NCI-H748 treated with DMSO at 0.1 percent for 48 hours (cell line): Measurements from ENCODE around the gene CMTM2.
A peak's percentile ranks its signal among the peaks of the same experiment; 100 is the strongest.
"Not testable (repeated sequence)": the region's sequence is repeated elsewhere in the genome, so short reads cannot be mapped to it uniquely, and the experiment has no call there.

Experiments
- DNase-seq: peaks from one replicate; lab custom pipeline; 2025; lab: John Stamatoyannopoulos, UW

CMTM2 gene

DNA sequence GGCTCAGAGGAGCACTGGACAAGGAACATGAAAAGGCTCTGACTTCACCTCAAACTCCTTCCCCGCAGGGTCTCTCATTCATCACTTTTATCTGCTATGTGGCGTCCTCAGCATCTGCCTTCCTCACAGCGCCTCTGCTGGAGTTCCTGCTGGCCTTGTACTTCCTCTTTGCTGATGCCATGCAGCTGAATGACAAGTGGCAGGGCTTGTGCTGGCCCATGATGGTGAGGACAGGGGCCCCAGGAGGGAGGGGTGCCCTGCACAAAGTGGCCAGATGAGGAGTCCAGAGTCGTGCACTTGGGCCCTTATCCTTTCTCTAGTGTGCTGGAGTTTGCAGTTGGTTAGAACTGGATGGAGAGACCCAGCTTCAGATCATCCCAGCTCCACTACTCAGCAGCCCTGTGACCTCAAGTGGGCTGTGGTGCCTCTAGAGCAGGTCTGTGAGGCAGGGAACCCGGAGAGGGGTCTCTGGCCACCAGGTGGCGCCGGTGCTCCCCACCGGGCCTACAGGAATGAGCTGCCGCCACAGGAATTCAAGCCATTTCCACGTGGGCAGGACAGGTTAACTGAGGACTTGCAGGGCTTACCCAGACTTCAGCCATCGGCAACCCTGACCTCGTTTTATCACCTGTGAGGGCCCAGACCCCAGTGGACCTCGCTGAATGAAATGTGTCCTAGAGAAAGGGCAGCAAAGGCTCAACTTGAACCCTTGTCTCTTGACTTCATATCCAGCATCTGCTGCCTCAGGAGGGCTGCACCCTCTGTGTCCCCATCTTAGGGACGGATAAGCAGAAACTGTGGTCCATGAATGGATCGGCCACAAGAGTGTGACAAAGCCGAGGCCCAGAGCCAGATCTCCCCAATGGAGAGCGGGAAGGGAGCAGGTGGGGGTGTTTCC is 29.2 kb downstream of the CMTM2 start:
- peak; percentile 24 for DNase-seq

DNA sequence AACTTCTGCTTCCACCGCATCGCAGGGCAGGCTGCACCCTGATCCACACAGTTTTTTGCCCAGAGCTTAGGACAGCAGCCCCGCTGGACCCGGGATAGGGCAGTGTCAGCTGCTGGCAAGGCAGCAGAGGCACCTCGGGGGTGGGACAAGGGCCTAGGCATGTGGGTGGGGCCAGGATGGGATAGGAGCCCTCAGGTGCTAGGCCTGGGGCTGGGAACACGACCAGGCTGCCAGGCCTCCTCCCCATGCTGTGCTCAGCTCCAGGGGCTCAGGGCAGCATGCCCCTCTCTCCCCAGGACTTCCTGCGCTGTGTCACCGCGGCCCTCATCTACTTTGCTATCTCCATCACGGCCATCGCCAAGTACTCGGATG is 29.9 kb downstream of the CMTM2 start:
- DNase-seq = no peak

DNA sequence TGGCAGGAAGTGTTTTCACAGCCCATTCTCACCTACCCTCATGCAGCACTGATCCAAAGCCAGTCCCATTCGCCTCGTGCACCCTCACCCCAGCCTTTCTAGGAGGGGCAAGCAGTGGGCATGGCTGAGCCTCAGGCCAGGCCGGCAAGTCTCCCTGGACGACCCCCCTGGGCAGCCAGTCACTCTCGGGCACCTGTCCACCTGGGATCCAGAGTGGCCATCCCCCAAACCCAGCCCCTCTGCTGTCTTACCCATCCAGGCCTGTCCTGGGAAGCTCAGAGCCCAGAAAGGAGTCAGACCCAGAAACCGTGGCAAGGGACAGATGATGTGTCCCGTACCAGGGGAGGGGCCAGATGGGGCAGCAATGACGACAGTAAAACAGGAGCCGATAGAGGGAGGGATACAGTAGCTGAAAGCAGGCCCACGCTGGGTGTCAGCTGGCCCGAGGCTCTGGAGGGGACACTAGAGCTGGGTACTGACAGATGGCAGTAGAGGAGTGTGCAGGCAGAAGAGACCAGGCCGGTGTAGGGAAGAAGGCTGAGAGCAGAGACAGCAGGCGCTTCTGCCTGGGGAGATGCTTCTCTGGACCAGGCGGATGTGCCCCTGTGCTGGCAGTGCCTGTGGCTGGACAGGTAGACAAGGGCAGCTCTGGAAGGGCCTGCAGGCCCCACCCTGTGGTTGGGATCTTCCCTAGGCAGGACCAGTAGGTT is 31.0 kb downstream of the CMTM2 start:
- no peak for DNase-seq

DNA sequence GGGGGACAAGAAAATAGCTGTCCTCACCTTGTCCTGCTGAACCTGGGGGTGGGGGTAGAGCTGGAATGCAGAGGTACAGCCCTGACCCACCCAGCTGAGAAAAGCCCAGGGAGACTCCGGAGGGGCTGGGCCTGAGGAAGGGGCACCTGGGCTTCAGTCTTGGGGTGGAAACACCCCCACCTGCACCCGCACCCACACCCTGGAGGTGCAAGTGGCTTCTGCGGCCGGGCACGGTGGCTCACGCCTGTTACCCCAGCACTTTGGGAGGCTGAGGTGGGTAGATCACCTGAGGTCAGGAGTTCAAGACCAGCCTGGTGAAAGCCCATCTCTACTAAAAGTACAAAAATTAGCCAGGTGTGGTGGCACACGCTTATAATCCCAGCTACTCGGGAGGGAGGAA is 32.6 kb downstream of the CMTM2 start:
- not testable (repeated sequence) for DNase-seq

DNA sequence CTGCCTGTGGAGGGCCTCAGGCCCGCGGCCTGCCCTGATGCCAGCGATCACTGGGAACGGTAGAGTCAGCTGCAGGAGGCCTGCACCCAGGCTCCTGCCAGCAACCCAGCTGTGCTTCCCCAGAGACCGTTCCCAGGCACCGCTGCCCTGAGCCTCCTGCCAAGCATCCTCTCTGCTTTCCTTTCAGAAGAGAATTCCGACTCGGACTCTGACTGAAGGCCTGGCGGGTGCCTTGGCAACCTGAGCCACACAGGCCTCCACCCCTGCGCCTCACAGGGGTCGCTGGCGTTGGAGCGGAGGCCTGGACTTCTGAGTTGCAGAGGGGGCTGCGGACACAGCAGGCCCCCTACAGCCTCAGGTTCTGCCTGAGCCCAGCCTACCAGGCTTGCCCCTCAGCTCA is 33.2 kb downstream of the CMTM2 start:
- DNase-seq = no peak

DNA sequence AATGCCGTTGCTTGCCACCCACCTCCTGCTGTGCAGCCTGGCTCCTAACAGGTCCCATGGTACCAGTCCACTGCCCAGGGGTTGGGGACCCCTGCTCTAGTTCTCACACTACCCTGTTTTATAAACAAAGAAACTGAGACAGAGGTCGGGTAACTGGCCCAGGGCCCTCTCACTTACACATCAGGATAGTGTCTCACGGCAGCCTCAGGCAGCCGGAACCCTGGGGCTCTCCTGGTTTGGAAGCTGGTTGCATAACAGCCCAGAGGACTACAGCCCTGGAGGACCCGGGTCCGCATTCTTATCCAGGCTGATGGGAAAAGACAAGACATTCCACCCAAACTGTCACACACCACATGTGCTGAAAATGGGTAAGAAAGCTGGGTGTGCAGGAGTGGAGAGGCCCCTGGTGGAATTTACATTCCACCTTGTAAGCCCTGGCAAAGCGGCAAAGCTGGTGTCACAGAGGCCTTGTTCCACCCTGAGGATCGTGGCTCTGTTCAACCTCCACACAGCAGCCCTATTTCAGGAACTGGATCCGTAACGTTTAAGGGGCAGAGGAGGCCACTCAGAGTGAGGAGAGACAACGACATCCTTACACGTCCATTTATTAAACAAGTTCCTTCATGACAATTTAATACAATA is 35.0 kb downstream of the CMTM2 start:
- no peak for DNase-seq

DNA sequence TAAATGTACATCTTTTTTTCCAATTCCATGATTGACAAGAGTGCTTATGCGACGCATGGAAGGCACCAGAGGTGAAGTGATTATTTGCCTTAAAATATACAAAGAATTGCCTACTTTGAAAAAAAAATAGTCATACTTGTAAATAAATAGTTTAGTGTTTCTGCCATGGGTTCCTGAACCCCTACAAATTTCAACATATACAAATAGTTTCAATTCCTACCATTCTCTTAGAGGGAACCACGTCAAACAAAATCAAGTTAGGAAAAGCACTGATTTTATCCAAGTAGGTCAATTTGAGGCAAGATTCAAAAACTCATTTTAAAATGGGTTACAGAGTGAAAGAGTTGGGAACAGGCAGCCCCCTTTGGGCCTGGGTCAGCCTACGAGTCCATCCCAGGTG is 36.9 kb downstream of the CMTM2 start:
- DNase-seq = no peak

DNA sequence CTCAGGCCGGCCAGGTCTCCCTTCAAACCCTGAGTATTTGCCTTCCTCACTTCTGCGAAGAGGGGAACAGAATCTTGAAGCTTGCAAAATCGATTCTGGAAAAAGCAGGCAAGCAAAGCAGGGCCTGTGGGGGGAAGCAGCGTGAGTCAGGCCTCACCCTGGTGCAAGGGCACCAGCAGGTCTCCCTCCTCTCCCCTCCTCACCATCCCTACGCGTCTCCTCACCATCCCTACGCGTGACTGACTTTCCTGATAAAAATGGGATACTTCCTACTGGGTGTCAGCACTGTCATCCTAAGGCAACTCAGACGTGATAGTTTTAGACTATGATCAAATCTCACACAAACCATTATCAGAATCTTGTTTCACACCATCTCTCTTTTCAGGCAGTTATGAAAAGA is 37.3 kb downstream of the CMTM2 start:
- no peak for DNase-seq

DNA sequence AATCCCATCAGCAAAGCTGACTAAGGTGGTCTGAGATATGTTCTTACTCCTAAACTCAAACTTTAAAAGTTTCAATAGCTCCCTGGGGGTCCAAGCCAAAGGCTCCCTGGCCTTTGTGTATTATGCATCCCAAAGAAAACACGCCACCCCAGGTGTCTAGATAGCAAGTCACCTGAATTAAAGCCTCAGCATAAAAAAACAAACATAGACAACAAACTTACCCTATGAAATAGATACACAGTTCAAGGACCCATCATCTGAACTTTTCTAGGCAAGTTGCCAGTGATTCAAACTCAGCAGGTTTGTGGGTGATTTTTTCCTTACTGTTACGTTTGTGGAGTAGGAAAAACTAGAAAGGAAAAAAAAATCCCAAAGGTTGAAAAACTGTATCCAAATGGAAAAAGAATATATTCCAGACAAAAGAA is 37.8 kb downstream of the CMTM2 start:
- DNase-seq = no peak

DNA sequence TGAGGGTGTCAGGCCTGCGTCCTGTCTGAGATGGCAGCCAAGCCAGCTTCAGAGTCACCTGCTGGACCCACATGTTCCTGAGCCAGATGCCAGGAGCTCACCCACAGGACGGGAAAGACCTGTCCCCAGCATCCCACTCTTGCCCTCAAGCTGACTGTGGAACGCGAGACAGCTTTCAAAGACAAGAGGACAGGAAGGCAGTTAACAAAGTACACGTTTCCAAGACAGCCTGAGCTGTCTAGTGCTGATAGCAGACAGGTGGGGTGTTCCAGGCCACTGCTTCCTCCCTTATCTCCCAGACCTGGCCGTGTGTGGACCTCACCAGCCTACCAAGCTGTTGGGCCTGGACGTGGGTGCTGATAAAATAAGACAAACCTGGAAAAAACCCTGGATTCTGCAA is 38.5 kb downstream of the CMTM2 start:
- DNase-seq = no peak

DNA sequence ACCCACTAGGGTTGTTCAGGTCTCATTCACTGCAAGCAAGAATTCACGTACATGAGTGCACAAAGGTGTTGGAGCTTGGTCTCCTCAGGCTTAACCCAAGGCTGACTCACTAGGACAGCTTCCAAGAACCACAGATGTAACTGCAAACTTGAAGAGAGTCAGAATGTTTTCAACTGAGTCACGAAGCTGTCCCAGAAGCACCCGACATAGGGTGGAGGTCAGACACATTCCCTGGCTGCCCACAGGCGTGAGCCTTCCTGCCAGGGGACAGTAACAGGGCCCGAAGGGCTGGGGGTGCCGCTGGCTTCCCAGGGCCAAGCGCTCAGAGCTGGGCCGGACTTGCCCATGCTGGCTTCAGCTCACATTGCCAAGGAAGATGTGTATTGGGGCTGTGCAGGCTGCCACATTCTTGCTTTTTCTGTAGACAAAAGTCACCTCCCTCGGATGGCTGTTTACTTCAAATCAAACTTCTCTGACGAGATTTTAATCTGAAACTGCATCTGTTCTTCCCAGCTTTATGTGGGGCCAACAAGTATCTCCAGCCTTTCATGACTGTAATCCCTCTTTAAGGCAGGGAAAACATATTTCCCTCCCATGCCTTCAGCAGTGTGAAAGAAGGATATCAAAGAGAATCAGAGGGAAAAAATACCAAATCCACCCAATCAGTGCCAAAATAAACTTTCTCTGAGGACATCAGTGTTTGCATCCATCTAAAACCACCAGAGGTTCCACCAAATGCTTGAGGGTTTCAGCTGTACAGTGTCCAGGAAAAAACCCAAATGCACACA is 39.5 kb downstream of the CMTM2 start:
- no peak for DNase-seq

DNA sequence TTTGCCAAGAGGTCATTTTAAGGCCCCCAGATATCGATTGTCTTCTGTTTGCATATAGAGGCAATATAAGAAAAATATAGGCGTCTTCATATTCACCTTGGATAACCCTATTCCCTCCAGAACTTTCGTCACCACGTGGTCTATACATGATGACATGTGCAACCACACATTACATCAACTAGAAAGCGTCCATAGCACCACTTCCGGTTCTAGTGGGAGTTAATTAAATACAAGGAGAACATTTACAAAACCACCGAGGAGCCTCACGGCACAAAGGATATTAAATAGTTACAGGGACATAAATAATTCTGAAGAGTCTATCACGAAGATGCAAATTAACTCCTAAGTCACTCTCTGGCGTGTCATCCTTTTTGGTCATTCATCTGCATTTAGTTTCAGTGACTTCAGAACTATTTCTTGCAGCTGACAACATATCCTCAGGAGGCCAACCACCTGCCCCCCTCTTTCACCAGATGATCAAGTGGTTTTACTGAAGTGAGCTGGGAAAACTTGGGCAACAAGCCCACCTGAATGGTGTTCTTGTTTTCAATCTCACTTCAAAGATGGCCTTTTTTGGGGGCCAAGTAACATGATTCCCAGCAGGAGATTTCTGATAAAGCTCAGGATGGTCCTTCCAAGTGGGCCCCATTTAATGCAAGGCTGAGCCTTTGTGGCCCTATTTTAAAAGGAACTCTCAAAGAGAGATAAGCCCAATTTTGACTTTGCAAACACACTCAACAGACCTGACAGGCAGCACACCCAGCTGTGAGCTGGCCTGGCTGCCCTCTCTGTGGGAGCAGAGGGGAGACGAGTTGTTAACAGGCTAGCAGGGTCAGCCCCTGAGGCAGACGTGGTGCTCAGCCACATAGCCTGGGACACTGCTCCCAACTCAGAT is 40.5 kb downstream of the CMTM2 start:
- no peak for DNase-seq

DNA sequence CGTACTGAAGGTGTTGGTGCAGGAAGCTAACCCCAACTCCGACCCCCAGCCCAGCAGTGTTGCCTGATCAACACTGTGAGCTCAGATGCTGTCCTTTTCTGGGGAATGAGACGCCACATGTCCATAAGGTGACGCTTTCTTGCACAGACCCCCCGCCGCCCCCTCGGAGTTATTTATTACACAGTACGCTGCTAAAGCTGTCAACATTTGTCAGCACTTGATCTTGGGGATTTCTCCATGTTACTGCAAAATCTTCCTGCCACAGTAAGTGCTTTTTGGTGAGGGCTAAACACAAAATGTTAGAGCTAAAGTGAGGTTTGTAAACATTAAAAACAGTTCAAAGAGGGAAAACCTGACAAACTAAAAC is 41.1 kb downstream of the CMTM2 start:
- no peak for DNase-seq

DNA sequence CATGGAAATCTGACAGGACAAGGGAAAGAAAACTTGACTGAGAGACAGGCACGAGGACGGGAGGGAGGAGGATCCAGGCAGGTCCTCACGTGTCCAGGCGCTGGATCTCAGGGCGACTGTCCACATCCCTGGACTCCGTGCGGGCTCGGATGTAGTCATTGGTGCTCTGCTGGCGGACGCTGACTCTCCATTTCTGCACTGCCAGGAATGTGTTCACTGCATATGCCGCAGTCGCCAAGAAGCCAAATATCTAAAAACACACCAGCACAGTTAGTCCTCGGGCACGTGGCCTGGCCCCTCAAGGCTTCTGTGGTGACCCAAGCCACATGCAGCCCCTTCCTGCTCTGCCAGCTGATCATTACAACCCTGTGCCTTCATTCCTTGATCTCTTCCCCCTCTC is 42.7 kb downstream of the CMTM2 start:
- no peak for DNase-seq

DNA sequence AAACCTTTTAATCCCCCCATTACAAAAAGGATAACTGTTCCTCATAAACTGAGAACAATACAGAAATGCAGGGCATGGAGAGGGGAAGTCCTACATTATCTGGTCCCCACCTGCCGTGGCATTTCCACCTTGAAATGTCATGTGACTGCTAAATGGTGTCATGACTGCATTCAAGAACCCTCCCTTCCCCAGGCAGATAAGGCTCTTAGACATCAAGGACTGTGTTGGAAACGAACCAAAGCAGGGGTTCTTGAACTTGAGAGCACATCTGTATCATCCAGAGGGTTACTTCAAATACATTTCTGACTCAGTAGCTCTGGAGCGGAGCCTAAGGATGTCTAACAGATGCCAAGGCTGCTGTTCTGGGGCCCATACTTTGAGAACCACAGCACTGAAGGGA is 43.6 kb downstream of the CMTM2 start:
- DNase-seq = no peak

DNA sequence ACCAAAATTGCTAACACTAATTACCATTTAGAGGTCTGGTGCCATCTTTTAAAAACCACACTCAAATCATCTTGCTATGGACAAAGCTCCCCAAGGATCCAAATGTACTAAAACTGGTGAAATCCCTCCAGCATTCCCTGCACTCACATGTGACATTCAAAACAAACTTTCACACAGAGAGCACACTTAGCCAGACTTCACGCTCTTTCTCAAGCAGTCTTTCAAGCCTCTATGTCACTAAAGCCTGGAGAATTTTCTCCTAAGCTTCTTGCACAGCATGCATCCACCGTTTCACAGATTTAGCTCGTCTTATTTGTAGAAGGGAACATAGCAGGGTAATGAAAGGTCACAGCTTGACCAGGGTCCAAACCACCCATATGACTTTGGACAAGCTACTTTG is 44.5 kb downstream of the CMTM2 start:
- DNase-seq = no peak

DNA sequence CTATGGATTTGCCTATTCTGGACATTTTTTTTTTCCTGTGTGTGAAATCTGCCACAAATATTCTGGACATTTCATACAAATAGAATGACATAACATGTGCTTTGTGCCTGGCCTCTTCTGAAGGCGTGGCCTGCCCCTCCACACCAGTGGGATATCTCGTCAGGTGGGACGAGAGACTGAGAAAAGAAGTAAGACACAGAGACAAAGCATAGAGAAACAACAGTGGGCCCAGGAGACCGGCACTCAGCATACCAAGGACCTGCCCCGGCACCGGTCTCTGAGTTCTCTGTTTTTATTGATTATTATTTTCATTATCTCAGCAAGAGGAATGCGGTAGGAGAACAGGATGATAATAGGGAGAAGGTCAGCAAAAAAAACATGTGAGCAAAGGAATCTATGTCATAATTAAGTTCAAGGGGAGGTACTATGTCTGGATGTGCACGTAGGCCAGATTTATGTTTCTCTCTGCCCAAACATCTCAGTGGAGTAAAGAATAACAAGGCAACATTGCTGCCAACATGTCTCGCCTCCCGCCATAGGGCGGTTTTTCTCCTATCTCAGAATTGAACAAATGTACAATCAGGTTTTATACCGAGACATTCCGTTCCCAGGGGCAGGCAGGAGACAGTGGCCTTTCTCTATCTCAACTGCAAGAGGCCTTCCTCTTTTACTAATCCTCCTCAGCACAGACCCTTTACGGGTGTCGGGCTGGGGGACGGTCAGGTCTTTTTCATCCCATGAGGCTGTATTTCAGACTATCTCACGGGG is 48.5 kb downstream of the CMTM2 start:
- not testable (repeated sequence) for DNase-seq

DNA sequence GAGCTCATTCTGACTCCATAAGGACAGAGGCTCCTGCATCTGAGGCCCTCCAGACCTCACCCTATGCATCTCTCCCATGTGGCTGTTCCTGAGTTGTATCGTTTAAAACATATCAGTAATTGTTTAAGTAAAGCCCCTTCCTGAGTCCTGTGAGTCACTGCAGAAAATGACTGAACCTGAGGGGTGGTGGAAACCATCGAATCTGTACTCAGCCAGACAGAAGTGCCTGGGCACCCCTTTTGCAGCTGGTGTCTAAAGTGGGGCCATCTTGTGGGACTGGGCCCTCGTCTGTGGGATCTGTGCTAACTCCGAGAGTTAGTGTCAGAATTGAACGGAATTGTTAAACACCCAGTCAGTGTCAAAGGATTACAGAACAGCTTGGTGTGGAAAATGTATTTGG is 50.6 kb downstream of the CMTM2 start:
- no peak for DNase-seq

DNA sequence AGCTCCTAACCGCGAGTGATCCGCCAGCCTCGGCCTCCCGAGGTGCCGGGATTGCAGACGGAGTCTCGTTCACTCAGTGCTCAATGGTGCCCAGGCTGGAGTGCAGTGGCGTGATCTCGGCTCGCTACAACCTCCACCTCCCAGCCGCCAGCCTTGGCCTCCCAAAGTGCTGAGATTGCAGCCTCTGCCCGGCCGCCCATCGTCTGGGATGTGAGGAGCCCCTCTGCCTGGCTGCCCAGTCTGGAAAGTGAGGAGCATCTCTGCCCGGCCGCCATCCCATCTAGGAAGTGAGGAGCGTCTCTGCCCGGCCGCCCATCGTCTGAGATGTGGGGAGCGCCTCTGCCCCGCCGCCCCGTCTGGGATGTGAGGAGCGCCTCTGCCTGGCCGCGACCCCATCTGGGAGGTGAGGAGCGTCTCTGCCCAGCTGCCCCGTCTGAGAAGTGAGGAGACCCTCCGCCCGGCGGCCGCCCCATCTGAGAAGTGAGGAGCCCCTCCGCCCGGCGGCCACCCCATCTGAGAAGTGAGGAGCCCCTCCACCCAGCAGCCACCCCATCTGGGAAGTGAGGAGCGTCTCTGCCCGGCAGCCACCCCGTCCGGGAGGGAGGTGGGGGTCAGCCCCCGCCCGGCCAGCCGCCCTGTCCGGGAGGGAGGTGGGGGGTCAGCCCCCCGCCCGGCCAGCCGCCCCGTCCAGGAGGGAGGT is 51.4 kb downstream of the CMTM2 start:
- DNase-seq = not testable (repeated sequence)

DNA sequence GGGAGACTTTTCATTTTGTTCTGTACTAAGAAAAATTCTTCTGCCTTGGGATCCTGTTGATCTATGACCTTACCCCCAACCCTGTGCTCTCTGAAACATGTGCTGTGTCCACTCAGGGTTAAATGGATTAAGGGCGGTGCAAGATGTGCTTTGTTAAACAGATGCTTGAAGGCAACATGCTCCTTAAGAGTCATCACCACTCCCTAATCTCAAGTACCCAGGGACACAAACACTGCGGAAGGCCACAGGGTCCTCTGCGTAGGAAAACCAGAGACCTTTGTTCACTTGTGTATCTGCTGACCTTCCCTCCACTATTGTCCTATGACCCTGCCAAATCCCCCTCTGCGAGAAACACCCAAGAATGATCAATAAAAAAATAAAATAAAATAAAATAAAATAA is 52.3 kb downstream of the CMTM2 start:
- DNase-seq = not testable (repeated sequence)
